Ovary (tissue), 9 donors: ENCODE measurements around the gene NTRK1. TPM values are rescaled to one million over a fixed set of nuclear protein-coding genes. Genes with fewer than 3 reads are reported as not detected.
A peak's percentile ranks its signal among the peaks of the same experiment; 100 is the strongest.

Source experiments
- DNase-seq, 5 donors: peaks; one replicate each; pipeline ENCODE4 v3.0.0-alpha.2; 2019 to 2020
- H3K27ac ChIP-seq, 2 donors: fragments of 200-600 bp; one replicate each; pipeline versions ENCODE4 v1.5.1 to v1.8.0; 2019 to 2022
- H3K27me3 ChIP-seq: fragments of 200-600 bp; one replicate; pipeline ENCODE4 v1.8.0; 2022
- H3K36me3 ChIP-seq: fragments of 200-600 bp; sonication (generic); one replicate; pipeline ENCODE4 v1.5.1; 2019
- H3K4me1 ChIP-seq: one replicate; pipeline ENCODE4 v1.8.1; 2013; ENCODE audit warnings: mild to moderate bottlenecking, moderate library complexity; ENCODE audit not compliant: insufficient read depth
- H3K4me3 ChIP-seq: fragments of 200-600 bp; sonication (generic); one replicate; pipeline ENCODE4 v1.5.1; 2017
- H3K9me3 ChIP-seq, 2 donors: fragments of 200-600 bp in 1 of 2; sonication (generic) in 1 of 2; one replicate each; pipeline versions ENCODE4 v1.5.1 to v1.8.1; 2013 to 2019; ENCODE audit warnings: mild to moderate bottlenecking in 1 of 2, moderate library complexity in 1 of 2
- CTCF ChIP-seq, 3 donors: fragments of 450-650 bp in 2 of 3; fragments of 200-600 bp in 1 of 3; IDR thresholded peaks; one replicate each; pipeline versions ENCODE4 v1.5.1 to v1.8.0; 2016 to 2022; ENCODE audit warnings: antibody characterized with exemption in 3 of 3, mild to moderate bottlenecking in 1 of 3
- EP300 ChIP-seq: sonication (generic); formaldehyde crosslinking; IDR thresholded peaks from one replicate; pipeline ENCODE4 v1.6.1; 2017; ENCODE audit warnings: antibody characterized with exemption
- POLR2A ChIP-seq: fragments of 450-650 bp; IDR thresholded peaks from one replicate; pipeline ENCODE4 v1.6.1; 2017; ENCODE audit warnings: antibody characterized with exemption, mild to moderate bottlenecking, moderate library complexity
- WGBS, 3 donors: extraction: QIAGEN DNeasy Blood & Tissue Kit in 1 of 3; methylation state at CpG; one replicate each; pipeline versions ENCODE4 v1.1.5 to v1.1.7; 2013 to 2017; 5-methylcytosine and 5-hydroxymethylcytosine counted together
- intact Hi-C, 4 donors: fragments of 100-400 bp; cut with DNase I; formaldehyde crosslinking; loops; one replicate each; pipeline versions ENCODE4 v1.11.0 to v1.15.1; 2022 to 2023
- polyA plus RNA-seq, 2 donors: library from polyadenylated mRNA; stranded (reverse); fragments of 200-250 nt in 1 of 2; fragments of 350-450 nt in 1 of 2; fragmentation: Illumina TruSeq in 1 of 2; extraction: RNeasy Lipid Tissue Mini Kit (QIAGEN cat#74804) in 1 of 2; gene quantifications; one replicate each; pipeline ENCODE4 v1.2.3, GENCODE V29; 2013 to 2014
- total RNA-seq, 7 donors: library from RNA; depleted of rRNA in 2 of 7; stranded (reverse); fragments of >200 nt in 2 of 7; fragmentation: NEBNext Ultra II Directional in 3 of 7; extraction: Animal tissue kit (Norgen Biotek cat#: 25700) in 3 of 7; gene quantifications; one replicate each; pipeline versions ENCODE4 v1.1.0 to v1.2.4, GENCODE V29; 2016 to 2023
- donor health status: DM: no; HTN: no; CAD: no; lungs with moderate emphysema.
- donor health status: DM: no; HTN: no; CAD: no.
- donor health status: Bipolar disorder and iron deficiency.
- donor health status: DM: yes; HTN: yes; CAD: no.
- donor health status: DM: no; HTN: no; CAD: no.
- donor health status: DM: yes; HTN: yes; CAD: no.

NTRK1 gene
- total and polyA plus RNA-seq, 9 donors, result 0.11 to 0.92 (median 0.38) TPM; not detected in 4

GRCh38 chr1:156898161-156898566 lies 37.5 kb downstream of the NTRK1 start:
- Histone ChIP-seq H3K27ac (peak overlapping the region in 1 of 2 donors; percentile 32), H3K27me3 (no peaks in the 10 kb centered on the region), H3K9me3 (no peaks in the 10 kb centered on the region), H3K4me3 (no peak overlapping the region), H3K4me1 (peaks cover 34% of the 10 kb centered on the region), H3K36me3 (no peaks in the 10 kb centered on the region)
- intact Hi-C loops, result no loop called here
- peak; percentile 40 to 74 (median 57) for DNase-seq
- TF ChIP-seq EP300 (no peak), POLR2A (no peak), CTCF (IDR thresholded peaks at IDR 0.05) (no peak)
- WGBS, 3 donors, result 10 to 33% (median 18%) methylated on average over 9 to 13 of the region's 13 CpGs

GRCh38 chr1:156898971-156899664 lies 38.5 kb downstream of the NTRK1 start:
- no peaks in the 10 kb centered on the region for H3K27me3 ChIP-seq
- H3K4me3 ChIP-seq, result no peak overlapping the region
- TF ChIP-seq CTCF (IDR thresholded peaks at IDR 0.05) (no peak), EP300 (no peak), POLR2A (no peak)
- intact Hi-C loops, result no loop called here
- DNase-seq, result no peak
- no peak overlapping the region for H3K27ac ChIP-seq
- no peaks in the 10 kb centered on the region for H3K9me3 ChIP-seq
- WGBS, 3 donors, result 70 to 82% (median 81%) methylated on average over 12 of the region's 12 CpGs
- H3K4me1 ChIP-seq, result peaks cover 38% of the 10 kb centered on the region
- H3K36me3 ChIP-seq, result no peaks in the 10 kb centered on the region

- TF ChIP-seq EP300, result no peak
- TF ChIP-seq POLR2A, result no peak
- no peak for TF ChIP-seq CTCF (IDR thresholded peaks at IDR 0.05)
- DNase-seq, result no peak
- no peaks in the 10 kb centered on the region for H3K36me3 ChIP-seq
- H3K27ac ChIP-seq, result no peak overlapping the region
- no peak overlapping the region for H3K4me3 ChIP-seq
- intact Hi-C loops, result no loop called here
- 48 to 60% (median 56%) methylated on average over 12 of the region's 12 CpGs for WGBS, 3 donors
- peaks cover 37% of the 10 kb centered on the region for H3K4me1 ChIP-seq
- H3K9me3 ChIP-seq, result no peaks in the 10 kb centered on the region
- no peaks in the 10 kb centered on the region for H3K27me3 ChIP-seq
These were observed 39.5 kb downstream of the NTRK1 start for GRCh38 chr1:156899956-156900718.

- H3K27ac ChIP-seq, result no peak overlapping the region
- no peaks in the 10 kb centered on the region for H3K9me3 ChIP-seq
- H3K27me3 ChIP-seq, result no peaks in the 10 kb centered on the region
- WGBS, 3 donors, result 56 to 72% (median 69%) methylated on average over 6 of the region's 6 CpGs
- DNase-seq, result no peak
- TF ChIP-seq CTCF (IDR thresholded peaks at IDR 0.05), result no peak
- no peak for TF ChIP-seq EP300
- TF ChIP-seq POLR2A, result no peak
- H3K4me1 ChIP-seq, result peaks cover 37% of the 10 kb centered on the region
- H3K4me3 ChIP-seq, result no peak overlapping the region
- intact Hi-C loops, result no loop called here
- H3K36me3 ChIP-seq, result no peaks in the 10 kb centered on the region
These were observed 40.4 kb downstream of the NTRK1 start for GRCh38 chr1:156900896-156901589.
